ENCODE results near the gene MMP15. TPM values are rescaled to one million over a fixed set of nuclear protein-coding genes. Genes with fewer than 3 reads are reported as not detected.
A peak's percentile ranks its signal among the peaks of the same experiment; 100 is the strongest.
"Not testable (repeated sequence)": the region's sequence is repeated elsewhere in the genome, so short reads cannot be mapped to it uniquely, and the experiment has no call there.

MMP15 gene
- total RNA-seq, 1 donor = 9.4 TPM

GRCh38 chr16:58001781-58002415 lies 23.7 kb upstream of the MMP15 start:
- Histone ChIP-seq H3K4me3 (ENCODE audit: insufficient read depth, low read length) (peak overlapping the region; percentile 97), H3K9me3 (ENCODE audit: low read depth, low read length) (no peaks in the 10 kb centered on the region), H3K27ac (ENCODE audit: low read depth, low read length) (no peak overlapping the region), H3K36me3 (ENCODE audit: insufficient read depth, low read length) (peaks cover 36% of the 10 kb centered on the region), H3K27me3 (ENCODE audit: insufficient read depth, low read length) (no peaks in the 10 kb centered on the region), H4K20me1 (ENCODE audit: insufficient read depth, low read length) (peaks cover 24% of the 10 kb centered on the region), H3K79me2 (ENCODE audit: insufficient read depth, low read length) (peaks cover 28% of the 10 kb centered on the region), H2AFZ (ENCODE audit: low read length) (no peak overlapping the region), H3K4me2 (ENCODE audit: insufficient read depth, low read length) (peak overlapping the region; percentile 99), H3K4me1 (ENCODE audit: insufficient read depth, low read length) (peaks cover 26% of the 10 kb centered on the region)
- TF ChIP-seq, protein P1, sequence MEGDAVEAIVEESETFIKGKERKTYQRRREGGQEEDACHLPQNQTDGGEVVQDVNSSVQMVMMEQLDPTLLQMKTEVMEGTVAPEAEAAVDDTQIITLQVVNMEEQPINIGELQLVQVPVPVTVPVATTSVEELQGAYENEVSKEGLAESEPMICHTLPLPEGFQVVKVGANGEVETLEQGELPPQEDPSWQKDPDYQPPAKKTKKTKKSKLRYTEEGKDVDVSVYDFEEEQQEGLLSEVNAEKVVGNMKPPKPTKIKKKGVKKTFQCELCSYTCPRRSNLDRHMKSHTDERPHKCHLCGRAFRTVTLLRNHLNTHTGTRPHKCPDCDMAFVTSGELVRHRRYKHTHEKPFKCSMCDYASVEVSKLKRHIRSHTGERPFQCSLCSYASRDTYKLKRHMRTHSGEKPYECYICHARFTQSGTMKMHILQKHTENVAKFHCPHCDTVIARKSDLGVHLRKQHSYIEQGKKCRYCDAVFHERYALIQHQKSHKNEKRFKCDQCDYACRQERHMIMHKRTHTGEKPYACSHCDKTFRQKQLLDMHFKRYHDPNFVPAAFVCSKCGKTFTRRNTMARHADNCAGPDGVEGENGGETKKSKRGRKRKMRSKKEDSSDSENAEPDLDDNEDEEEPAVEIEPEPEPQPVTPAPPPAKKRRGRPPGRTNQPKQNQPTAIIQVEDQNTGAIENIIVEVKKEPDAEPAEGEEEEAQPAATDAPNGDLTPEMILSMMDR (IDR thresholded peaks at IDR 0.05; ENCODE audit: extremely low read depth, low read depth, low read length) = no peak
- DNase-seq (ENCODE audit: insufficient read length, low spot score, missing footprints) = no peak

DNA sequence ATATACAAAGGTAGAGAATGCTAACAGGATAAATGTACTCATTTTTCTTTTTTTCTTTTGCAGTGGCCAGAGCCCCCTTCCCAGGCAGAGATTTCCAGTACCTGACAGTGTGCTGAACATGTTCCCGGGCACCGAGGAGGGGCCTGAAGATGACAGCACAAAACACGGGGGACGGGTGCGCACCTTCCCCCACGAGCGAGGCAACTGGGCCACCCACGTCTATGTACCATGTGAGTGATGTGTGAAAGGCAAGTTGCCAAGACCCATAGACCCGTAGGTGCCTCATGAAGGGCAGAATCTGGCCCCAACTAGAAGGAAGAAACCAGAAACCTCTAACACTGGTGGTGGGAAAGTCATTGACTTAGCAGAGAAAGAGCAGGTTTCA lies 23.1 kb upstream of the MMP15 start:
- TF ChIP-seq, protein P1 (IDR thresholded peaks at IDR 0.05; ENCODE audit: extremely low read depth, low read depth, low read length) = no peak
- peak overlapping the region; percentile 99 for H3K4me2 ChIP-seq (ENCODE audit: insufficient read depth, low read length)

GRCh38 chr16:58002936-58003335 lies 22.6 kb upstream of the MMP15 start:
- Histone ChIP-seq H3K27ac (ENCODE audit: low read depth, low read length) (no peak overlapping the region), H3K4me3 (ENCODE audit: insufficient read depth, low read length) (no peak overlapping the region), H2AFZ (ENCODE audit: low read length) (no peak overlapping the region), H4K20me1 (ENCODE audit: insufficient read depth, low read length) (peaks cover 19% of the 10 kb centered on the region), H3K27me3 (ENCODE audit: insufficient read depth, low read length) (no peaks in the 10 kb centered on the region), H3K79me2 (ENCODE audit: insufficient read depth, low read length) (peaks cover 29% of the 10 kb centered on the region), H3K9me3 (ENCODE audit: low read depth, low read length) (no peaks in the 10 kb centered on the region), H3K4me1 (ENCODE audit: insufficient read depth, low read length) (peaks cover 26% of the 10 kb centered on the region), H3K36me3 (ENCODE audit: insufficient read depth, low read length) (peaks cover 29% of the 10 kb centered on the region), H3K4me2 (ENCODE audit: insufficient read depth, low read length) (no peak overlapping the region)
- DNase-seq (ENCODE audit: insufficient read length, low spot score, missing footprints) = no peak
- TF ChIP-seq, protein P1 (IDR thresholded peaks at IDR 0.05; ENCODE audit: extremely low read depth, low read depth, low read length) = no peak

More for the DNA sequence above, 23.1 kb upstream of the MMP15 start:
- Histone ChIP-seq H4K20me1 (ENCODE audit: insufficient read depth, low read length) (peaks cover 24% of the 10 kb centered on the region), H2AFZ (ENCODE audit: low read length) (no peak overlapping the region), H3K4me1 (ENCODE audit: insufficient read depth, low read length) (peaks cover 26% of the 10 kb centered on the region), H3K79me2 (ENCODE audit: insufficient read depth, low read length) (peaks cover 31% of the 10 kb centered on the region), H3K9me3 (ENCODE audit: low read depth, low read length) (no peaks in the 10 kb centered on the region), H3K27me3 (ENCODE audit: insufficient read depth, low read length) (no peaks in the 10 kb centered on the region), H3K4me3 (ENCODE audit: insufficient read depth, low read length) (no peak overlapping the region), H3K27ac (ENCODE audit: low read depth, low read length) (no peak overlapping the region), H3K36me3 (ENCODE audit: insufficient read depth, low read length) (peaks cover 34% of the 10 kb centered on the region)
- peak; percentile 89 for DNase-seq (ENCODE audit: insufficient read length, low spot score, missing footprints)

DNA sequence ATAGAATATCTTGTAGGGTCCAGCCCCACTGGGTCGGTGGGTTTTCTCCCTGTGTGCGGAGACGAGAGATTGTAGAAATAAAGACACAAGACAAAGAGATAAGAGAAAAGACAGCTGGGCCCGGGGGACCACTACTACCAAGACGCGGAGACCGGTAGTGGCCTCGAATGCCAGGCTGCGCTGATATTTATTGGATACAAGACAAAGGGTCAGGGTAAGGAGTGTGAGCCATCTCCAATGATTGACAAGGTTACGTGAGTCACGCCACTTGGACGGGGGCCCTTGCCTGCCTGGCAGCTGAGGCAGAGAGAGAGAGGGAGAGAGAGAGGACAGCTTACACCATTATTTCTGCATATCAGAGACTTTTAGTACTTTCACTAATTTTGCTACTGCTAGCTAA lies 20.8 kb upstream of the MMP15 start:
- Histone ChIP-seq H3K4me1 (ENCODE audit: insufficient read depth, low read length) (peaks cover 15% of the 10 kb centered on the region), H3K79me2 (ENCODE audit: insufficient read depth, low read length) (peaks cover 15% of the 10 kb centered on the region), H3K36me3 (ENCODE audit: insufficient read depth, low read length) (peaks cover 24% of the 10 kb centered on the region), H4K20me1 (ENCODE audit: insufficient read depth, low read length) (peaks cover 11% of the 10 kb centered on the region)
- H3K4me2 ChIP-seq (ENCODE audit: insufficient read depth, low read length); H3K27me3 ChIP-seq (ENCODE audit: insufficient read depth, low read length); H3K9me3 ChIP-seq (ENCODE audit: low read depth, low read length); H2AFZ ChIP-seq (ENCODE audit: low read length); H3K27ac ChIP-seq (ENCODE audit: low read depth, low read length); DNase-seq (ENCODE audit: insufficient read length, low spot score, missing footprints); H3K4me3 ChIP-seq (ENCODE audit: insufficient read depth, low read length): not testable (repeated sequence)
